H1 (cell line): Measurements from ENCODE around the gene SLC26A1. TPM values are rescaled to one million over a fixed set of nuclear protein-coding genes. Genes with fewer than 3 reads are reported as not detected.

Experiments used
- CTCF ChIA-PET: fragments of 300-600 bp; sonication (Branson Sonifier 250); formaldehyde crosslinking; loops from one replicate; lab custom pipeline; 2021; ENCODE audit not compliant: partially characterized antibody; lab: Charles Lee
- POLR2A ChIA-PET: fragments of 300-600 bp; sonication (Branson Sonifier 250); formaldehyde crosslinking; loops from one replicate; lab custom pipeline; 2021; ENCODE audit warnings: inconsistent platforms; ENCODE audit not compliant: partially characterized antibody; lab: Charles Lee
- DNase-seq, 2 experiments: peaks; one replicate each; pipeline versions ENCODE4 v3.0.0 to v3.0.0-alpha.2; 2010 to 2022; ENCODE audit warnings: low spot score in 2 of 2, low read depth in 1 of 2, mixed read lengths in 1 of 2
- FAIRE-seq: peaks from 2 replicates; lab custom pipeline; 2011; peaks lifted over from hg19 to GRCh38; lab: Jason Lieb, UNC
- H2AFZ ChIP-seq: 2 replicates; pipeline ENCODE4 v1.8.1; 2012; ENCODE audit warnings: low read length, inconsistent platforms
- H2AK5ac ChIP-seq: 2 replicates; pipeline ENCODE4 v1.6.1; 2013; ENCODE audit warnings: low read depth, low read length
- H2BK120ac ChIP-seq: replicated peaks from 2 replicates; pipeline ENCODE3; 2013; ENCODE audit warnings: low read depth, low read length, inconsistent platforms
- H2BK12ac ChIP-seq: 2 replicates; pipeline ENCODE4 v1.6.1; 2013; ENCODE audit warnings: low read depth, low read length
- H2BK15ac ChIP-seq: 2 replicates; pipeline ENCODE4 v1.6.1; 2013; ENCODE audit warnings: low read length
- H2BK20ac ChIP-seq: 2 replicates; pipeline ENCODE4 v1.6.1; 2013; ENCODE audit warnings: low read length
- H2BK5ac ChIP-seq: 2 replicates; pipeline ENCODE4 v1.6.1; 2013; ENCODE audit warnings: low read depth, low read length
- H3K14ac ChIP-seq: 2 replicates; pipeline ENCODE4 v1.6.1; 2013; ENCODE audit warnings: inconsistent platforms; ENCODE audit not compliant: insufficient read length
- H3K18ac ChIP-seq: 2 replicates; pipeline ENCODE4 v1.6.1; 2013; ENCODE audit warnings: low read length; ENCODE audit errors: extremely low read depth
- H3K23ac ChIP-seq: 2 replicates; pipeline ENCODE4 v1.6.1; 2013; ENCODE audit warnings: inconsistent platforms; ENCODE audit not compliant: insufficient read length
- H3K23me2 ChIP-seq: 2 replicates; pipeline ENCODE4 v1.6.1; 2013; ENCODE audit warnings: low read depth, low read length
- H3K27ac ChIP-seq: 2 replicates; pipeline ENCODE4 v1.6.1; 2011; ENCODE audit warnings: low read depth, low read length, inconsistent platforms
- H3K27me3 ChIP-seq, 4 experiments: replicated peaks in 1 of 4; 1 replicate in 1 of 4; 2 replicates in 3 of 4; pipeline versions ENCODE4 v1.6.1 to v1.8.1; 2011 to 2013; ENCODE audit warnings: low read length in 3 of 4, mild to moderate bottlenecking in 3 of 4, inconsistent platforms in 2 of 4, mixed read lengths in 2 of 4, moderate library complexity in 1 of 4; ENCODE audit not compliant: control insufficient read depth in 3 of 4, insufficient read depth in 3 of 4; ENCODE audit errors: extremely low read depth in 1 of 4
- H3K36me3 ChIP-seq, 4 experiments: 2 replicates each; pipeline versions ENCODE4 v1.6.1 to v1.8.1; 2011 to 2013; ENCODE audit warnings: mild to moderate bottlenecking in 4 of 4, low read length in 3 of 4, moderate library complexity in 2 of 4, control low read depth in 1 of 4, inconsistent platforms in 1 of 4; ENCODE audit not compliant: insufficient read depth in 4 of 4, control insufficient read depth in 2 of 4
- H3K4ac ChIP-seq: replicated peaks from 2 replicates; pipeline ENCODE3; 2013; ENCODE audit warnings: low read length, low read depth, mixed read lengths, inconsistent platforms; ENCODE audit not compliant: insufficient read length
- H3K4me1 ChIP-seq, 4 experiments: replicated peaks in 1 of 4; 1 replicate in 1 of 4; 2 replicates in 3 of 4; pipeline versions ENCODE4 v1.6.1 to v1.8.1; 2011 to 2013; ENCODE audit warnings: low read length in 3 of 4, inconsistent platforms in 2 of 4, mixed read lengths in 1 of 4; ENCODE audit not compliant: insufficient read depth in 4 of 4, control insufficient read depth in 3 of 4
- H3K4me2 ChIP-seq, 2 experiments: 2 replicates each; pipeline versions ENCODE4 v1.6.1 to v1.8.1; 2011 to 2013; ENCODE audit warnings: low read depth in 2 of 2, low read length in 2 of 2, control low read depth in 1 of 2, inconsistent platforms in 1 of 2, mild to moderate bottlenecking in 1 of 2; ENCODE audit not compliant: insufficient read depth in 1 of 2
- H3K4me3 ChIP-seq, 4 experiments: fragments of 200-600, 300-600 bp in 1 of 4; sonication (generic), shearing (Covaris generic), sonication (Bioruptor Twin) in 1 of 4; 2 replicates each; pipeline versions ENCODE4 v1.5.1 to v1.8.1; 2011 to 2016; ENCODE audit warnings: low read length in 4 of 4, low read depth in 3 of 4, control low read depth in 2 of 4, inconsistent platforms in 2 of 4, mild to moderate bottlenecking in 2 of 4, mixed read lengths in 1 of 4, moderate library complexity in 1 of 4; ENCODE audit not compliant: insufficient read depth in 2 of 4; ENCODE audit errors: extremely low read depth in 1 of 4
- H3K56ac ChIP-seq: replicated peaks from 2 replicates; pipeline ENCODE3; 2013; ENCODE audit warnings: low read depth, mild to moderate bottlenecking, mixed read lengths, low read length, inconsistent platforms; ENCODE audit not compliant: insufficient read length
- H3K79me1 ChIP-seq: 2 replicates; pipeline ENCODE4 v1.6.1; 2013; ENCODE audit warnings: low read depth, low read length, control low read depth
- H3K79me2 ChIP-seq, 2 experiments: 2 replicates each; pipeline versions ENCODE4 v1.6.1 to v1.8.1; 2012 to 2013; ENCODE audit warnings: low read length in 2 of 2, mild to moderate bottlenecking in 2 of 2, inconsistent platforms in 1 of 2; ENCODE audit not compliant: insufficient read depth in 2 of 2, control insufficient read depth in 1 of 2
- H3K9ac ChIP-seq, 4 experiments: replicated peaks in 1 of 4; 1 replicate in 1 of 4; 2 replicates in 3 of 4; pipeline versions ENCODE4 v1.6.1 to v1.8.1; 2011 to 2013; ENCODE audit warnings: low read depth in 3 of 4, low read length in 3 of 4, control low read depth in 2 of 4, mild to moderate bottlenecking in 2 of 4, moderate library complexity in 2 of 4, inconsistent platforms in 1 of 4; ENCODE audit errors: extremely low read depth in 1 of 4
- H3K9me3 ChIP-seq, 2 experiments: 2 replicates each; pipeline versions ENCODE4 v1.6.1 to v1.8.1; 2012 to 2013; ENCODE audit warnings: mild to moderate bottlenecking in 2 of 2, moderate library complexity in 2 of 2, control low read depth in 1 of 2, inconsistent platforms in 1 of 2, low read depth in 1 of 2, low read length in 1 of 2, mixed read lengths in 1 of 2; ENCODE audit not compliant: insufficient read depth in 2 of 2
- H4K20me1 ChIP-seq, 2 experiments: replicated peaks in 1 of 2; 2 replicates each; pipeline versions ENCODE3 to v1.8.1; 2011 to 2013; ENCODE audit warnings: inconsistent platforms in 2 of 2, low read length in 2 of 2, mild to moderate bottlenecking in 1 of 2; ENCODE audit not compliant: insufficient read depth in 2 of 2, control insufficient read depth in 1 of 2
- H4K5ac ChIP-seq: 2 replicates; pipeline ENCODE4 v1.6.1; 2013; ENCODE audit warnings: low read length, low read depth, mixed read lengths, inconsistent platforms; ENCODE audit not compliant: insufficient read length
- H4K8ac ChIP-seq: 2 replicates; pipeline ENCODE4 v1.8.0; 2013; ENCODE audit warnings: mild to moderate bottlenecking, moderate library complexity, low read length, inconsistent platforms; ENCODE audit not compliant: insufficient read depth; ENCODE audit errors: extremely low read depth
- H4K91ac ChIP-seq: replicated peaks from 2 replicates; pipeline ENCODE3; 2013; ENCODE audit warnings: low read length, mixed read lengths, inconsistent platforms; ENCODE audit not compliant: insufficient read length
- CHD2 ChIP-seq: IDR thresholded peaks from 2 replicates; pipeline ENCODE4 v1.6.1; 2012; ENCODE audit warnings: low read length, improper control_type of control experiment
- GABPA ChIP-seq: IDR thresholded peaks from 2 replicates; pipeline ENCODE4 v1.6.1; 2011; ENCODE audit warnings: mild to moderate bottlenecking, low read length, moderate library complexity, borderline replicate concordance; ENCODE audit not compliant: insufficient read depth
- WGBS, 2 experiments: shearing (Covaris generic) in 1 of 2; methylation state at CpG; one replicate each; pipeline versions ENCODE4 v1.1.6 to v1.1.7; 2013 to 2015; ENCODE audit warnings: low lambda C conversion rate in 2 of 2, mixed read lengths in 2 of 2, inconsistent platforms in 1 of 2, low coverage in 1 of 2, missing lambda C conversion rate in 1 of 2; ENCODE audit not compliant: insufficient replicate concordance in 2 of 2, insufficient coverage in 1 of 2, insufficient read length in 1 of 2; ENCODE audit errors: extremely low coverage in 1 of 2, missing lambda C conversion rate in 1 of 2; 5-methylcytosine and 5-hydroxymethylcytosine counted together
- polyA plus RNA-seq, 7 experiments: library from polyadenylated mRNA; depleted of rRNA in 3 of 7; stranded (reverse) in 5 of 7; unstranded in 2 of 7; fragments of >200 nt in 5 of 7; fragments of 200-250 nt in 2 of 7; gene quantifications; 1 replicate in 5 of 7; 2 replicates in 1 of 7; 4 replicates in 1 of 7; pipeline versions ENCODE4 v1.2.1 to v1.2.3, GENCODE V29; 2011 to 2013; ENCODE audit warnings: missing spikeins in 2 of 7, mixed read lengths in 2 of 7
- total RNA-seq: library from RNA; stranded (reverse); fragmentation: NEBNext Ultra II Directional; extraction: Animal tissue kit (Norgen Biotek cat#: 25700); gene quantifications from 2 replicates; pipeline ENCODE4 v1.2.1, GENCODE V29; 2021

The SLC26A1 gene
- total and polyA plus RNA-seq, 2 of the 8 experiments (the other 6 are each of a cell fraction or from before 2014, with no cell fraction given) = 0.11 TPM; not detected in 1

GRCh38 chr4:1036095-1036494 lies 42.9 kb upstream of the SLC26A1 start:
- Histone ChIP-seq H3K27ac (no peak overlapping the region), H2BK120ac (no peak overlapping the region), H3K27me3 (no peaks in the 10 kb centered on the region), H2AK5ac (no peak overlapping the region), H4K20me1 (no peaks in the 10 kb centered on the region), H3K18ac (peak overlapping the region; percentile 6; the same call in 1 of the 2 replicates), H4K5ac (no peak overlapping the region), H3K4me1 (peaks cover 0 to 14% (median 2%) of the 10 kb centered on the region in 4 experiments; a peak in 3 of 7 replicates), H3K14ac (no peak overlapping the region), H2BK5ac (no peak overlapping the region), H2BK12ac (no peak overlapping the region), H3K4me3 (no peak overlapping the region), H3K79me2 (no peaks in the 10 kb centered on the region), H3K9me3 (no peaks in the 10 kb centered on the region), H3K56ac (no peak overlapping the region), H3K23ac (no peak overlapping the region), H2BK20ac (no peak overlapping the region), H3K36me3 (no peaks in the 10 kb centered on the region), H3K4me2 (no peak overlapping the region), H3K4ac (no peak overlapping the region), H3K23me2 (peaks cover 2% of the 10 kb centered on the region; the same call in 1 of the 2 replicates), H2AFZ (no peak overlapping the region), H2BK15ac (no peak overlapping the region), H3K79me1 (no peaks in the 10 kb centered on the region), H3K9ac (no peak overlapping the region), H4K91ac (no peak overlapping the region), H4K8ac (no peak overlapping the region)
- ChIA-PET CTCF (interaction anchor here (0.6 to 2.0 kb wide), 4 partner anchors 8 to 99 kb away, joined by 3 to 6 read pairs (median 4); no protein-coding TSS in a partner anchor), POLR2A (interaction anchor here (1.4 kb wide), 1 partner anchor 9 kb away, joined by 5 read pairs; no protein-coding TSS in a partner anchor)
- DNase-seq (no peak), FAIRE-seq (no peak)
- WGBS, 2 experiments = 92% methylated on average over 8 of the region's 15 CpGs; no CpG with 5 or more reads in 1 of the 2 experiments
- TF ChIP-seq CHD2 = no peak
- TF ChIP-seq GABPA = no peak
